ENCODE measurements around the gene ZNF808. TPM values are rescaled to one million over a fixed set of nuclear protein-coding genes. Genes with fewer than 3 reads are reported as not detected.
A peak's percentile ranks its signal among the peaks of the same experiment; 100 is the strongest.

Gene ZNF808
- total and polyA plus RNA-seq, 9 of the 15 experiments (the other 6 are each of a cell fraction or from before 2014, with no cell fraction given), result 3.1 to 20.1 (median 10.9) TPM

GRCh38 chr19:52522551-52522950 is 4.9 kb upstream of the ZNF808 start:
- Histone ChIP-seq H3K36me3 (ENCODE audit: control insufficient read depth, insufficient read depth, low read length) (no peaks in the 10 kb centered on the region), H3K4me2 (ENCODE audit: insufficient read depth, low read length) (no peak overlapping the region), H4K20me1 (replicated peaks; ENCODE audit: control insufficient read depth, insufficient read depth, low read length) (no peaks in the 10 kb centered on the region), H2AFZ (ENCODE audit: low read depth, low read length) (no peak overlapping the region), H3K9me1 (ENCODE audit: control insufficient read depth, insufficient read depth, low read length) (no peaks in the 10 kb centered on the region), H3K27me3 (ENCODE audit: control insufficient read depth in 2 of 2, insufficient read depth in 2 of 2, low read length in 2 of 2) (no peaks in the 10 kb centered on the region), H3K79me2 (ENCODE audit: control insufficient read depth, insufficient read depth, low read length) (peaks cover under 1% of the 10 kb centered on the region; the same call in 2 of the 3 replicates), H3K4me1 (replicated peaks in 1 of 2; ENCODE audit: control insufficient read depth in 2 of 2, insufficient read depth in 2 of 2, low read length in 2 of 2) (peaks cover 3 to 5% of the 10 kb centered on the region in 2 experiments; a peak in 3 of 5 replicates), H3K9me3 (replicated peaks; ENCODE audit: control insufficient read depth, insufficient read depth, low read depth, low read length) (peaks cover 1% of the 10 kb centered on the region; the same call in 1 of the 2 replicates), H3K27ac (ENCODE audit: extremely low read depth, low read depth, low read length) (no peak overlapping the region), H3K4me3 (no peak overlapping the region), H3K9ac (ENCODE audit: insufficient read depth in 1 of 2, low read depth in 2 of 2, low read length in 2 of 2) (no peak overlapping the region)
- FAIRE-seq (no peak), ATAC-seq (peak; percentile 11; the same call in 1 of the 3 replicates), DNase-seq (ENCODE audit: extremely low read depth in 1 of 4, low spot score in 3 of 4) (peak; percentile 23 to 48 (median 30))
- in situ Hi-C loops (cut with MboI) (no loop called here), intact Hi-C loops (cut with micrococcal nuclease) (loop anchor here (10.0 kb wide), 1 partner anchor 172 kb away; no protein-coding TSS in a partner anchor)
- WGBS (ENCODE audit: insufficient coverage, low coverage, missing lambda C conversion rate), result 21% methylated on average over 6 of the region's 14 CpGs
- ChIA-PET POLR2A (interaction anchor here (0.7 kb wide), 1 partner anchor 178 kb away, joined by 3 read pairs; no protein-coding TSS in a partner anchor), CTCF (ENCODE audit: low intra/inter-chr PET ratio) (no interaction called here)
- BruUV-seq (replicated peaks), result no TSS peak
- TF ChIP-seq SMARCA4 (IDR thresholded peaks at IDR 0.05) (no peak), POLR3A (IDR thresholded peaks at IDR 0.05; ENCODE audit: borderline replicate concordance, extremely low read depth, insufficient read depth, insufficient read length) (no peak), FOXO4 (CRISPR knock-in tag; IDR thresholded peaks at IDR 0.05) (no peak), RNF219 (CRISPR knock-in tag; IDR thresholded peaks at IDR 0.05) (no peak), IRF1 (CRISPR knock-in tag; IDR thresholded peaks at IDR 0.05; ENCODE audit: borderline replicate concordance) (no peak), NUFIP1 (IDR thresholded peaks at IDR 0.05; ENCODE audit: partially characterized antibody) (no peak), TRIM24 (IDR thresholded peaks at IDR 0.05) (no peak), KLF13 (tag; IDR thresholded peaks at IDR 0.05; ENCODE audit: borderline replicate concordance, low read depth) (no peak), TFE3 (CRISPR knock-in tag; IDR thresholded peaks at IDR 0.05) (no peak), FOXP4 (CRISPR knock-in tag; IDR thresholded peaks at IDR 0.05; ENCODE audit: borderline replicate concordance) (no peak), SNAPC5 (CRISPR knock-in tag; IDR thresholded peaks at IDR 0.05) (no peak), KDM2B (CRISPR knock-in tag; IDR thresholded peaks at IDR 0.05) (no peak), ZNF282 (CRISPR knock-in tag; IDR thresholded peaks at IDR 0.05) (no peak), BRD4 (IDR thresholded peaks at IDR 0.05) (no peak), HNRNPUL1 (IDR thresholded peaks at IDR 0.05; ENCODE audit: low read length) (no peak)
